Measurements from ENCODE around the gene MUCL1.
"Not testable (repeated sequence)": the region's sequence is repeated elsewhere in the genome, so short reads cannot be mapped to it uniquely, and the experiment has no call there.

Gene MUCL1

GRCh38 chr12:54888428-54888827 is 34.1 kb downstream of the MUCL1 start:
- H3K4me2 ChIP-seq (ENCODE audit: insufficient read depth, low read length, poor library complexity, severe bottlenecking); H2BK15ac ChIP-seq (ENCODE audit: low read length); H4K91ac ChIP-seq (ENCODE audit: low read depth, low read length, poor library complexity); H3K4me1 ChIP-seq (ENCODE audit: control insufficient read depth in 2 of 2, insufficient read depth in 1 of 2, low read depth in 1 of 2, low read length in 2 of 2); H2AFZ ChIP-seq (ENCODE audit: low read length); H2BK5ac ChIP-seq (ENCODE audit: low read length); H3K4ac ChIP-seq (ENCODE audit: low read length); H4K8ac ChIP-seq (ENCODE audit: low read depth, low read length); H3K14ac ChIP-seq (ENCODE audit: low read length); H3K36me3 ChIP-seq (replicated peaks in 1 of 2; ENCODE audit: control insufficient read depth in 2 of 2, insufficient read depth in 2 of 2, low read length in 2 of 2); H3K9ac ChIP-seq (ENCODE audit: low read depth, low read length, poor library complexity); H2AK5ac ChIP-seq (ENCODE audit: low read depth, low read length); H3K9me3 ChIP-seq (replicated peaks in 1 of 2; ENCODE audit: control insufficient read depth in 2 of 2, insufficient read depth in 1 of 2, low read depth in 1 of 2, low read length in 2 of 2); H3K18ac ChIP-seq (ENCODE audit: low read length); H3K27me3 ChIP-seq (ENCODE audit: control insufficient read depth in 3 of 3, insufficient read depth in 3 of 3, low read depth in 1 of 3, low read length in 3 of 3); H2BK120ac ChIP-seq (ENCODE audit: low read depth, low read length); H2BK12ac ChIP-seq (ENCODE audit: low read length); H3K79me1 ChIP-seq (ENCODE audit: low read depth, low read length); H3K27ac ChIP-seq (replicated peaks; ENCODE audit: low read length); DNase-seq (ENCODE audit: low spot score); H3K23ac ChIP-seq (ENCODE audit: low read depth, low read length, poor library complexity); H3K4me3 ChIP-seq (ENCODE audit: low read length in 2 of 2): not testable (repeated sequence)
- no CpG with 5 or more reads among the region's 11 CpGs for WGBS, 2 donors (ENCODE audit: extremely low coverage in 2 of 2, insufficient read length in 2 of 2, insufficient replicate concordance in 1 of 2)

- H4K91ac ChIP-seq (ENCODE audit: low read depth, low read length, poor library complexity): no peak overlapping the region
- no peak overlapping the region for H2BK5ac ChIP-seq (ENCODE audit: low read length)
- no peaks in the 10 kb centered on the region for H3K27me3 ChIP-seq (ENCODE audit: control insufficient read depth in 3 of 3, insufficient read depth in 3 of 3, low read depth in 1 of 3, low read length in 3 of 3)
- H2BK120ac ChIP-seq (ENCODE audit: low read depth, low read length): no peak overlapping the region
- H3K79me1 ChIP-seq (ENCODE audit: low read depth, low read length): no peaks in the 10 kb centered on the region
- H3K27ac ChIP-seq (replicated peaks; ENCODE audit: low read length): no peak overlapping the region
- H3K4me1 ChIP-seq (ENCODE audit: control insufficient read depth in 2 of 2, insufficient read depth in 1 of 2, low read depth in 1 of 2, low read length in 2 of 2): no peaks in the 10 kb centered on the region
- H3K4me2 ChIP-seq (ENCODE audit: insufficient read depth, low read length, poor library complexity, severe bottlenecking): no peak overlapping the region
- no CpG with 5 or more reads among the region's 3 CpGs for WGBS, 2 donors (ENCODE audit: extremely low coverage in 2 of 2, insufficient read length in 2 of 2, insufficient replicate concordance in 1 of 2)
- H3K18ac ChIP-seq (ENCODE audit: low read length): no peak overlapping the region
- H4K8ac ChIP-seq (ENCODE audit: low read depth, low read length): no peak overlapping the region
- DNase-seq (ENCODE audit: low spot score): no peak
- no peak overlapping the region for H3K4me3 ChIP-seq (ENCODE audit: low read length in 2 of 2)
- H3K9me3 ChIP-seq (replicated peaks in 1 of 2; ENCODE audit: control insufficient read depth in 2 of 2, insufficient read depth in 1 of 2, low read depth in 1 of 2, low read length in 2 of 2): no peaks in the 10 kb centered on the region
- H3K14ac ChIP-seq (ENCODE audit: low read length): no peak overlapping the region
- H2BK15ac ChIP-seq (ENCODE audit: low read length): no peak overlapping the region
- H3K4ac ChIP-seq (ENCODE audit: low read length): no peak overlapping the region
- H2AK5ac ChIP-seq (ENCODE audit: low read depth, low read length): no peak overlapping the region
- H2BK12ac ChIP-seq (ENCODE audit: low read length): no peak overlapping the region
- no peak overlapping the region for H2AFZ ChIP-seq (ENCODE audit: low read length)
- no peaks in the 10 kb centered on the region for H3K36me3 ChIP-seq (replicated peaks in 1 of 2; ENCODE audit: control insufficient read depth in 2 of 2, insufficient read depth in 2 of 2, low read length in 2 of 2)
- H3K23ac ChIP-seq (ENCODE audit: low read depth, low read length, poor library complexity): no peak overlapping the region
- H3K9ac ChIP-seq (ENCODE audit: low read depth, low read length, poor library complexity): no peak overlapping the region
These were observed 36.0 kb downstream of the MUCL1 start for GRCh38 chr12:54890339-54890738.

DNA sequence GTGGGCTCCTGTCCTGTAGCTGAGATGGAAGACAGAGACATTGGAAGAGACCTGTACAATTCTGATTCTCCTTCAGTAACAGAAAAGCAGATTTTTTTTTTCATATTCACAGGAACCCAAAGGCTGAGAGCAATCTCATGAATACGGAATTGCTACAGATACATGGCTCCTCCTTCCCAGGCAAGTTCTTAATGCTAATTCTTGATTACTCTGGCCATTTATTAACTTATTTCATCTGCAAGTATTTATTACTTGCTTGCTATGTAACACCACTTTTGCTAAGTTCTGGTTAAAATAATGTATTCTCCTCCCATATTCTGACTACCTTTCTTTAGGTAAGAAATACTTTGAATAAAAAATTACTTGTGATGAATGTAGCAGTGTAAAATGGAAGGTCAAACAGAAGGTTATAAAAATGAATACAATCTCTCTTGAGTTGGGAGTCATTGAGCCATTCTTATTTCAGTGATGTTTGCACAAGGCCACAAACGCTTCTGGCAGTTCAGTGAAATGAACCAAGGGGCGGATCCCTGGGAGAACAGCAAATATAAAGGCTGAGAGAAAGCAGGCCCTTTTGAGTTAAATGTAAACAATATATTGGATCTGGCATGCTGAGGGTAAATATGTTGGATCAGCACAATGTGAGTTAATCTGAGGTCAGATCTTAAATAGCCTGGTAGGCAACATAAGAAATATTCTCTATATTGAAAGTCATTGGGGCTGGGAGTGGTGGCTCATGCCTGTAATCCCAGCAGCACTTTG is 37.6 kb downstream of the MUCL1 start:
- no peak overlapping the region for H3K18ac ChIP-seq (ENCODE audit: low read length)

More for the DNA sequence above, 37.6 kb downstream of the MUCL1 start:
- Histone ChIP-seq H3K9ac (ENCODE audit: low read depth, low read length, poor library complexity) (no peak overlapping the region), H2BK12ac (ENCODE audit: low read length) (no peak overlapping the region), H3K4ac (ENCODE audit: low read length) (no peak overlapping the region), H3K23ac (ENCODE audit: low read depth, low read length, poor library complexity) (no peak overlapping the region), H2BK5ac (ENCODE audit: low read length) (no peak overlapping the region), H3K27me3 (ENCODE audit: control insufficient read depth in 3 of 3, insufficient read depth in 3 of 3, low read depth in 1 of 3, low read length in 3 of 3) (no peaks in the 10 kb centered on the region), H3K14ac (ENCODE audit: low read length) (no peak overlapping the region), H2AFZ (ENCODE audit: low read length) (no peak overlapping the region), H3K79me1 (ENCODE audit: low read depth, low read length) (no peaks in the 10 kb centered on the region), H3K27ac (replicated peaks; ENCODE audit: low read length) (no peak overlapping the region), H2BK15ac (ENCODE audit: low read length) (no peak overlapping the region), H2AK5ac (ENCODE audit: low read depth, low read length) (no peak overlapping the region), H2BK120ac (ENCODE audit: low read depth, low read length) (no peak overlapping the region), H3K9me3 (replicated peaks in 1 of 2; ENCODE audit: control insufficient read depth in 2 of 2, insufficient read depth in 1 of 2, low read depth in 1 of 2, low read length in 2 of 2) (no peaks in the 10 kb centered on the region), H3K36me3 (replicated peaks in 1 of 2; ENCODE audit: control insufficient read depth in 2 of 2, insufficient read depth in 2 of 2, low read length in 2 of 2) (no peaks in the 10 kb centered on the region), H3K4me1 (ENCODE audit: control insufficient read depth in 2 of 2, insufficient read depth in 1 of 2, low read depth in 1 of 2, low read length in 2 of 2) (no peaks in the 10 kb centered on the region), H3K4me3 (ENCODE audit: low read length in 2 of 2) (no peak overlapping the region), H4K91ac (ENCODE audit: low read depth, low read length, poor library complexity) (no peak overlapping the region), H3K4me2 (ENCODE audit: insufficient read depth, low read length, poor library complexity, severe bottlenecking) (no peak overlapping the region), H4K8ac (ENCODE audit: low read depth, low read length) (no peak overlapping the region)
- DNase-seq (ENCODE audit: low spot score): no peak
- WGBS, 2 donors (ENCODE audit: extremely low coverage in 2 of 2, insufficient read length in 2 of 2, insufficient replicate concordance in 1 of 2): no CpG with 5 or more reads among the region's 3 CpGs
